Stimulated activated memory B cell treated with anti-CD40 and anti-IgM and Interleukin-4, amounts not matched to agents 10 μg/mL and 1 μg/mL and 100 μg/mL, for 72 hours (primary cell): Measurements from ENCODE around the gene ZSWIM4.
A peak's percentile ranks its signal among the peaks of the same experiment; 100 is the strongest.

Experiments
- ATAC-seq: fragments of 150-1000 bp; cut with Tn5 transposase; 2 replicates; pipeline ENCODE4 v1.10.0; 2021
- H3K27ac Mint-ChIP-seq: one replicate; pipeline ENCODE4 v1.8.0; 2022; ENCODE audit warnings: mild to moderate bottlenecking, mixed read lengths
- H3K27me3 Mint-ChIP-seq: one replicate; pipeline ENCODE4 v1.8.0; 2022; ENCODE audit warnings: mixed read lengths
- H3K36me3 Mint-ChIP-seq: one replicate; pipeline ENCODE4 v1.8.0; 2022; ENCODE audit warnings: mixed read lengths
- H3K4me1 Mint-ChIP-seq: one replicate; pipeline ENCODE4 v1.8.0; 2022; ENCODE audit warnings: mixed read lengths
- H3K4me3 Mint-ChIP-seq: one replicate; pipeline ENCODE4 v1.8.0; 2022; ENCODE audit warnings: mild to moderate bottlenecking, moderate library complexity, mixed read lengths
- H3K9me3 Mint-ChIP-seq: one replicate; pipeline ENCODE4 v1.8.0; 2022; ENCODE audit warnings: mixed read lengths

ZSWIM4 gene

DNA sequence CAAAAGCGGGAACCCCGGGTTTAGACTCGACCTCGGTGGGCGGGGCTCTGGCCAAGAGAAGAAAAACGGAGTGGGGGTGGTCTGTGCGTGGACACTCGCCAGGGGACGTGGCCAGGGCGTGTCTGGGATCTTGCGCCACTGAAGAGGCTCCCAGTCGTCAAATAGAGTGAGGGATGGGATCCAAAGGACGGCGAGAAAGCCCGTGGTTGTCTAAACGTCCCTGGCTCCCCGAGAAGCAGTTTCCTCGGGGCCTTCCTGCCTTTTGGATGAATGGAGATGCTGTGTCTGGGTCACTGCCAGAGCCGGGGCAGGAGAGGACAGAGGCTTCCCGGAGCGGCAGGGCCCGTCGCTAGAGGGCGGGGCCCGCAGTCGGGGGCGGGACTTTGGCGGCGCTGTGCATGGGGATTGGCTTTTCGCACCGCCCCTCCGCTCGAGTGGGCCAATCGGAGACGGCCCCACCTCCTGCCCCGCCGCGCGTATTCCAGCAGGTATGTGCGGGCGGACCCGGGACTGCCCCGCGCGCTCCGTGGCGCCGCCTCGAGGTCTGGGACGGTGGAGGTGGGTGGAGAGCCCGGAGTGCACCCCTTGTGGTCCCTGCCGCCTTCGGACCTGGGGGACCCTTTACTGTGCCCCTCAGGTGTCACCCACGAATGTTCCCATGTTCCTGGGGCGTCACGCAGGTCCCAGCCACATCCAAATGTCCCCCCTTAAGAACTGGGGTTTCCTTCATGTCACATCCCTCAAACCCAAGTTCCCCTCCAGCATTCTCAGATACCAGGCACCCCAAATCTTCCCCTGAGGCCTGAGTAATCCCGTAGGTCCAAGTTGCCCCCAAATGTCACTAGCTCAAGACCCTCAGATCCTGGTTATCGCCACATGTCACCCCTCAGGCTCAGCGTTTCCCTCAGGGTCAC, 38.3 kb downstream of the ZSWIM4 start:
- H3K4me1 Mint-ChIP-seq: peaks cover 56% of the 10 kb centered on the region
- peak overlapping the region; percentile 80 for H3K27ac Mint-ChIP-seq
- peak; percentile 94 for ATAC-seq
- H3K9me3 Mint-ChIP-seq: no peaks in the 10 kb centered on the region
- peak overlapping the region; percentile 93 for H3K4me3 Mint-ChIP-seq
- H3K27me3 Mint-ChIP-seq: no peaks in the 10 kb centered on the region
- H3K36me3 Mint-ChIP-seq: peaks cover 33% of the 10 kb centered on the region

DNA sequence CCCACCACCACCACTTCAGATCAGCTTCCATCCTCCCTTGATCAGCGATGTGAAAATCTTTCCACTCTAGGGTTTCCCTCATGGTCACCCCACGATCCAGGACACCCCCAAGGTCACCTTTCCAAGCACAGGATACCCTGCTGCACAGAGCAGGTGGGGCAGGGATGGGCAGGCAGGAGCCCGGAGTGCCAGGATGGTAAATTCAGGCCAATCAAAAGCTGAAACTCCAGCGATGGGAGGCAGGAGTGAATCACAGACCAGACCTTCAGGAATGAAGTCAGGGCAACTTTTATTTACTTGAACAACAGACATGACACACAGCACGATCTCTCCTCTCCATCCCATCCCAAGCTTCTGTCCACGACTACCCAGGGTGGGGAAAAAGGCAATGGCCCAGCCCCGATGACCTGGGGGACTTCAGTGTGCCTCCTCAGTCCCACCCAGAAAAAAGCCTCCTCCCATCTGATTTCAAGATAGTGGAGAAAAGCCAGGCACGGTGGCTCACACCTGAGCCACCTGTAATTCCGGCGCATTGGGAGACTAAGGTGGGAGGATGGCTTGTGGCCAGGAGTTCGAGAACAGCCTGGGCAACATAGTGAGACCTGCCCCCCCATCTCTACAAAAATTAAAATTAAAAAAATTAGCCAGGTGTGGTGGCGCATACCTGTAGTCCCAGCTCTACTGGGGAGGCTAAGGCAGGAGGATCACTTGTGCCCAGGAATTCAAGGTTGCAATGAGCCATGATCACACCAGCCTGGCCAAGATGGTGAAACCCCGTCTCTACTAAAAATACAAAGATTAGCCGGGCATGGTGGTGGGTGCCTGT, 39.2 kb downstream of the ZSWIM4 start:
- H3K36me3 Mint-ChIP-seq: peaks cover 27% of the 10 kb centered on the region
- H3K9me3 Mint-ChIP-seq: no peaks in the 10 kb centered on the region
- no peak for ATAC-seq
- H3K27me3 Mint-ChIP-seq: no peaks in the 10 kb centered on the region
- peak overlapping the region; percentile 93 for H3K4me3 Mint-ChIP-seq
- peaks cover 65% of the 10 kb centered on the region for H3K4me1 Mint-ChIP-seq
- peak overlapping the region; percentile 80 for H3K27ac Mint-ChIP-seq

DNA sequence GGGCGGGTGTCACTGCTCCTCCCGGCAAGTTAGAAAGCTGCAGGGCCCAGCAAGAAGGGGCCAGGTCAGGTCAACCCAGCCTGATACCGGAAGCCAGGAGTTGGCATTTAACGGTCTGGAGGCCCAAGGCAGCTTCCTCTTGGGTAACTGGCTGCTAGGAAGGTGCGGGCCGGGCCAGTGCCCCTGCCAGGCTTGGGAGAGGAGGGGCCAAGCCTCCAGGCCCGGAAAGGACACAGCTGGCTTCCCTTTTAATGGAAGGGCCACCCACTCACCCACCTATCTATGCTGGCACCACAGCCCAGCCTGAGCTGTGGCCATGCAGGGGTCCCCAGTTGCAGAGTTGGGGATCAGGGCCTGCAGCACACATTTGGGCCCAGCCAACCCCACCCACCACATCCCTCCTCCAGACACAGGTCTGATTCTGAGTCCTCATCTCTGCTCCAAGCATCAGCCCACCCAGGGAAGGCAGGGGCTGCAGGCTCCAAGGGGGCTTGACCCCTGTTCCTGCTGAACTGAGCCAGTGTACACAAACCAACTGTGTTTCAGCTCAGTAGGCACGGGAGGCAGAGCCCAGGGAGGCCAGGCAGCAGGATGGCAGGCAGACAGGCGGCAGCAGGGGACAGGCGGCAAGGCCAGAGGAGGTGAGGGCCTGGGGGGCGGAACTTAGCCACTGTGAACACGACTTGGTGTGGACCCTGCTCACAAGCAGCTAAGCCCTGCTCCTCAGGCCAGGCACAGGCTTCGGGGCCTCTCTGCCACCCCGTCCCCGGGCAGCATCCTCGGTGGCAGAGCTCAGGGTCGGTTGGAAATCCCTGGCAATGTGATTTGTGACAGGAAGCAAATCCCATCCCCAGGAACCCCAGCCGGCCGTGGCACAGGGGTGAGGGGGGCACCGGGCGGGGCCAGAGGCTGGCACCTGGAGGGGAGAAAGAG, 40.8 kb downstream of the ZSWIM4 start:
- peaks cover 79% of the 10 kb centered on the region for H3K4me1 Mint-ChIP-seq
- peak overlapping the region; percentile 74 for H3K4me3 Mint-ChIP-seq
- no peaks in the 10 kb centered on the region for H3K27me3 Mint-ChIP-seq
- no peaks in the 10 kb centered on the region for H3K9me3 Mint-ChIP-seq
- H3K36me3 Mint-ChIP-seq: peaks cover 28% of the 10 kb centered on the region
- peak overlapping the region; percentile 99 for H3K27ac Mint-ChIP-seq
- no peak for ATAC-seq

DNA sequence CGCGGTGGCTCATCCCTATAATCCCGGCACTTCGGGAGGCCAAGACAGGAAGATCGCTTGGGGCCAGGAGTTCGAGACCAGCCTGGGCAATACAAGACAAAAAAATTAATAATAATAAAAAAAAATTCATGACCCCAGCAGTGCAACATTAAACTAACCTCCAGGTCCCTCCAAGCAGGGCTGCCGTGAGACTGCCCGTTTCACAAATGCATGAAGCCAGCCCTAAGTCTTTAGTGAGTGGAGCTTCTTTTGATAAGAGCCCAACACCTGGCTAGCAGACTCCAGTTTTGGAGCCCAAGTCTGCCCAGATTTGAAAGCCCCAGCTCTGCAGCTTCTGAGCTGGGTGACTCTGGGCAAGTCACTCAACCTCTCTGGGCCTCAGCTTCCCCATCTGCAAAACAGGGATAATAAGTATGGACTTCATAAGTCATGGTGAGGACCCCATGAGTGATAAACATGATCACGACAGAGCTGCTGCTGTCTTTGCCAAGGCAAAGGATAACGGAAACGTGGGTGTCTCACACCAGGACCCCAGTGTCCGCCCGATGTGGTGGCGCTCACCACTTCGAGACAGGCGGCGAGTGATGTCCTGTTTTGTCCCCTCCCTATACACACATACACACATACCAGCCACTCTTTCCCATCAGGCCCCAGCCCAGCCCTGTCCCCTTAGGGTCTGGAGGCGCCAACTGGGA, 43.3 kb downstream of the ZSWIM4 start:
- H3K4me1 Mint-ChIP-seq: peaks cover 81% of the 10 kb centered on the region
- peaks cover 22% of the 10 kb centered on the region for H3K36me3 Mint-ChIP-seq

DNA sequence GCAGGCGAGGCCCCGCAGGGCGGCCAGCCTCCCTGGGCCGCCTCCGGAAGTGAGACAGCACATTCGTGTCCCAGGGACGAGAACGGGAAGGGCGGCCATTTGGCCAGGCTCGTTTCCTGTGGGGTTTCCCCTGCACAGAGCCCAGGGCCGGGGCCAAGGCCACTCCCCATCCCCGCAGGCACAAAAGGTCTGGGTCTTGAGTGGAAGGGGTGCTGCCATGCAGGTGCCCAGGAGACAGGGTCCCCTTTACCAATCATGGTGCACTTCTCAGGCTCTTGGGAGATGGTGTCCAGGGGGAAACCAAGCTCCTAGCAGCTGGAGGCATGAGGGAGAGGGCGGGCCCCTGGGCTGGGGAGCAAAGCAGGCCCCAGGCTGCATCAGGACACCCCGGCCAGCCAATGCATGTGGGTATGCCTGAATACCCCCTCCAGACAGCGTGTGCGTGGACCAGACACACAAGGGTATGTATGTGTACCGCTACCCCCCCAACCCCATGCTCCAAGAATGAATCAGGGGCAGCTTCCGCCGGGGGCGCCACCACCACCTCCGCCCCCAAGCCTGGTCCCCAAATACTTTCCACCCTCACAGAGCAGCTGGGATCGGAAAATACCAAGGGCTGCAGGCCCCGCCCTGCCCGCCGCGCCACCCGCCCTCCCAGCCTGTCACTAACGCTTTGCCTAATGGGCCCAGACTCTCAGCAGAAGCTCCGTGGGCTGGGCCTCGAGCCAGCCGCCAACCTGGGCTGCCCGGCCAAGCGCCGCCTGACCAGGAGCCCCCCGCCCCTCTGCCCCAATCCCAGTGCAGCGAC, 44.1 kb downstream of the ZSWIM4 start:
- Mint-ChIP-seq H3K27me3 (no peaks in the 10 kb centered on the region), H3K27ac (peak overlapping the region; percentile 99), H3K4me3 (peak overlapping the region; percentile 96), H3K36me3 (peaks cover 17% of the 10 kb centered on the region), H3K9me3 (no peaks in the 10 kb centered on the region), H3K4me1 (peaks cover 81% of the 10 kb centered on the region)
- peak; percentile 73 for ATAC-seq

More for the DNA sequence above, 43.3 kb downstream of the ZSWIM4 start:
- H3K27me3 Mint-ChIP-seq: no peaks in the 10 kb centered on the region
- H3K4me3 Mint-ChIP-seq: peak overlapping the region; percentile 96
- no peak for ATAC-seq
- peak overlapping the region; percentile 99 for H3K27ac Mint-ChIP-seq
- no peaks in the 10 kb centered on the region for H3K9me3 Mint-ChIP-seq

DNA sequence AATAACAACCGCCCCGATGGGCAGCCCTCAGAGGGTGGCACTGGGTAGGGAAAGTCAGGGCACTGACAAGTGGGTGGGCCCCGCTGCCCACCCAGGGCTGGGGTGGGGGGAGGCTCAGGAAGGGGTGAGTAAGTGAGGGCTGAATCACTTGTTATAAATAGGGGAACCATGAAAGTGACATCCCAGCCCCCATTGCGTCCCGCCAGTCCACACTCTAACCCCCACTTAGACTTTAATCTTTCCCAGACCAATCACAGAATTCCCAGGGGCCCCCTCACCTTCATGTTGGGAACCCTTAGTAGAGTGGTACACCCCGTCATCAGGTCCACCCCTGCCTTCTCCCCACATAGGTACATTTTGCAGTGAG, 44.7 kb downstream of the ZSWIM4 start:
- peak overlapping the region; percentile 96 for H3K4me3 Mint-ChIP-seq
- no peaks in the 10 kb centered on the region for H3K27me3 Mint-ChIP-seq
- H3K27ac Mint-ChIP-seq: peak overlapping the region; percentile 99
- peak; percentile 6 for ATAC-seq
- H3K4me1 Mint-ChIP-seq: peaks cover 81% of the 10 kb centered on the region
- peaks cover 13% of the 10 kb centered on the region for H3K36me3 Mint-ChIP-seq
- no peaks in the 10 kb centered on the region for H3K9me3 Mint-ChIP-seq

DNA sequence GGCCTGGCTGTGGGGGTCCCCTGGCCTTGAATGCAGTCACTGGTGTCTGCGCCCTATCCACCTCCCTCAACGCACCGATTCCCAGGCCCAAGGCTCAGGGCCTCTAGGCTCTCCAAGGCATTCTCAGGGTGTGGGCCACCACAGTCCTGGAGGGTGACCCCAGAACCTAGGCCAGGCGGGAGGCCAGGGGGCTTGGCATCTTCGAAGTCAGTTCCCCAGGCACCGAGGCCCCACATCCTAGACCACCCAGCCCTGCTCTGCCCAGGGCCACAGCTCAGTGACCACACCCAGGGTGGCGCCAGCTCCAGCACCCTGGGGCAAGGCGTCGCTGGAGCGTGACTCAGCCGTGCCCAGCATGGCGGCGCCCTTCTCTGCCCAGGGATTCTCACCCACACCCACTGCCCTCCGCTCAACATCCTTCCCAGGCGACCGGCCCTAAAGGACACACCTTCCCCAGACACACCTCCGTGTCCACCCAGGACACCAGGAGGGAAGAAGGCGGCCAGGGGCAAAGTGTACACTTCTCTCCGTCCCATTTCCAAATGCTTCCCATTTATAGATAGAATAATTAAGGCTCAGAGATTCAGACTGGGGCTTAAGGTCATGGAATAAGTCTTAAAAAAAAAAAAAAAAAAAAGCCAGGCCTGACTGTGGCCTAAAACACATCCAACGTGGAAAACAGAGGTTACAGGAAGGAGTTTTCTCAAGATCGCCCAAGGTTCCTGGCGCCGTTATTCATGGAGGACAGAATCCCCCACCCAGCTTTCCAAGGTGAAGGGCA, 45.3 kb downstream of the ZSWIM4 start:
- Mint-ChIP-seq H3K27me3 (no peaks in the 10 kb centered on the region), H3K36me3 (peaks cover 13% of the 10 kb centered on the region), H3K4me3 (peak overlapping the region; percentile 96), H3K27ac (peak overlapping the region; percentile 99), H3K9me3 (no peaks in the 10 kb centered on the region), H3K4me1 (peaks cover 85% of the 10 kb centered on the region)
- ATAC-seq: peak; percentile 3

DNA sequence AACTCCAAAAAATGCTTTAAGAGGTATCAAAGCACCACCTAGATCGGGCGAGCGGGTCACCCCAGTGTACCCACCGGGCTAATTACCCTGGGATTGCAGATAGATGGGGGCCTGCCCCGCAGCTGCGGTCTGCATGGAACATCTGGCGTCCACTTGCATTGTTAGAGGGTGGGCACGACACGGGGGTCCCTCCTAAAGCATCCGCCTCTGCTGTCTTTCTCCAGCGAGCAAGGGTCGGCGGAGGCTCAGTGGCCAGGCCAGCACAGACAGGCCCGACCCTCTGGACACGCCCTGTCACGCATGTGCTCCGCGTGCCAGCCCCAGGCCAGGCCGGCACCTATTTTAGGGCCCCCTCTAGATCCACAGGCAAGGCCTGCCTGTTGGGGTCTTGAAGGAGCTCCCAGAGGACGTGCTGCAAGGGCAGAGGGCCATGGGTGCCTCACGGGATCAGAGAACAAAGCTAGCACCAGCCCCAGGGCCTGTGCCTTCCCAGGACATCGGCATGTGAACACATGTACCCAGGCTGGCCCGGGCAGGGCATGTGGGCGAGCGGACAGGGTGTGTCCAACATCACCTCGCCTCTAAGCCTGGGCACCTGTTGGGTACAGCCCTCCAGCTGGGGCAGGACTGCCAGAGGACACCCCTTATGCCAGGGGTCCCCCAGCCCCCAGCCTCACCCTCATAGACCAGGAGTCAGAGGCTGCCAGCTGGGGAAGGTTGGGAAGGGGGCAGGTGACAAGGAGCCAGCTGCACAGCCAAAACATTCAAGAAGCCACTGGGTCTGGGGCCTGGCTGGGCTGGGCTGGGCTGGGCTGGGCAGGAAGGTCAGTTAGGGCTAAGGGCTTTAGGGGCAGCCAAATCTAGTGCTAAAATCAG, 46.1 kb downstream of the ZSWIM4 start:
- Mint-ChIP-seq H3K27ac (peak overlapping the region; percentile 99), H3K9me3 (no peaks in the 10 kb centered on the region), H3K27me3 (no peaks in the 10 kb centered on the region), H3K36me3 (peaks cover 13% of the 10 kb centered on the region), H3K4me1 (peaks cover 86% of the 10 kb centered on the region), H3K4me3 (peak overlapping the region; percentile 96)
- no peak for ATAC-seq

DNA sequence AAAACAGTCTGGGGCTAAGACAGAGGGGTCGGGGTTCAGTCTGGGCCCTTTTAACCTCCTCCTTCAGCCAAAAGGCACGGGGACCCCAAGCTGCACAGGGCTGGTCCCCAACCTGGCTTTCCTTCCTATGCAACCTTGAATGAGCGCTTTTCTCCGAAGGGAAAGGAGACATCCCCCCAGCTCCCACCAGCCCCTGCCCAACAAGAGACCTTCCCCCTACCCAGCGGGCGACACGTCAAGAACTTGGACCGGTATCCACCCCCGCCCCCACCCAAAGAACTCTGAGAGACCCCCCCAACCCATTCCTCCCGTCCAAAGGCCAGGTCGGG, 46.7 kb downstream of the ZSWIM4 start:
- Mint-ChIP-seq H3K4me1 (peaks cover 86% of the 10 kb centered on the region), H3K9me3 (no peaks in the 10 kb centered on the region), H3K36me3 (peaks cover 13% of the 10 kb centered on the region), H3K4me3 (peak overlapping the region; percentile 96), H3K27ac (peak overlapping the region; percentile 99), H3K27me3 (no peaks in the 10 kb centered on the region)
- no peak for ATAC-seq

DNA sequence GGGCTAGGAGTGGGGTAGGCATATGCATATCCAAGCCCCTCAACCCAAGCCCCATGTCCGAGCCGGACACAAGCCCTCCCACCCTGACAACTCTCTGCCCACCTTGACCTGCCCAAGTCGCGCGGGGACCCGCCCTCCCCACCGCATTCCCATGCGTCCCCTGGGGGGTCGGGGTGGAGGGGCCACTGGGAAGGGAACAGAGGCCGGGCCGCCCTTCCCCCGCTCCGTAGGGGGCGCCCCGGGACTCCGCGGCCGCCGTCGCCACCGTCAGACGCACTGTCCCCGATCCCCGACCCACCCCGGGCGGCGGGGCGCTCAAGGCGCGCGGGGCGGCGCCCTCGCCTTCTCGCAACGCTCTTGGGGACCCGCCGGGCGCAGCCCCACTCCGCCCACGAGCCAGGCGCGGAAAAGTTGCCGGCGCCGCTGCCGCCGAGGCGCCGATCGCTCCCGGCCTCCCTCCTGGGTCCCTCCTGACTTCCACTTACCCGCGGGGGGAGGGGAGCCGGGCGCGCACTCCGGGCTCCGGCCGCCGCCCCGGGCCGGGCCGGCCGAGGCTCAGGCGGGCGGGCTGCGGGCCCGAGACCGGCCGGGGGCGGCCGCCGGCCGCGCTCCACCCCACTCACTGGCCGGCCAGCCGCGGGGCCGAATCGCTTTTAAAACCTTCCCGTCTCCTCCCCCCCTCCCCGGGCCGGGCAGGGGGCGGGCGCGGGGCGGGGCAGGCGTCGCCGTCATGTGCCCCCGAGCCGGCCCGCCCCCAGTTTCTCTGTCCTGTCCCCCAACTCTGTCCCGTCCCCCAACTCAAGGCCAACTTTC, 47.3 kb downstream of the ZSWIM4 start:
- H3K27ac Mint-ChIP-seq: peak overlapping the region; percentile 99
- H3K4me1 Mint-ChIP-seq: peaks cover 83% of the 10 kb centered on the region
- H3K27me3 Mint-ChIP-seq: no peaks in the 10 kb centered on the region
- peak overlapping the region; percentile 96 for H3K4me3 Mint-ChIP-seq
- H3K36me3 Mint-ChIP-seq: peaks cover 13% of the 10 kb centered on the region
- no peaks in the 10 kb centered on the region for H3K9me3 Mint-ChIP-seq
- ATAC-seq: peak; percentile 35

DNA sequence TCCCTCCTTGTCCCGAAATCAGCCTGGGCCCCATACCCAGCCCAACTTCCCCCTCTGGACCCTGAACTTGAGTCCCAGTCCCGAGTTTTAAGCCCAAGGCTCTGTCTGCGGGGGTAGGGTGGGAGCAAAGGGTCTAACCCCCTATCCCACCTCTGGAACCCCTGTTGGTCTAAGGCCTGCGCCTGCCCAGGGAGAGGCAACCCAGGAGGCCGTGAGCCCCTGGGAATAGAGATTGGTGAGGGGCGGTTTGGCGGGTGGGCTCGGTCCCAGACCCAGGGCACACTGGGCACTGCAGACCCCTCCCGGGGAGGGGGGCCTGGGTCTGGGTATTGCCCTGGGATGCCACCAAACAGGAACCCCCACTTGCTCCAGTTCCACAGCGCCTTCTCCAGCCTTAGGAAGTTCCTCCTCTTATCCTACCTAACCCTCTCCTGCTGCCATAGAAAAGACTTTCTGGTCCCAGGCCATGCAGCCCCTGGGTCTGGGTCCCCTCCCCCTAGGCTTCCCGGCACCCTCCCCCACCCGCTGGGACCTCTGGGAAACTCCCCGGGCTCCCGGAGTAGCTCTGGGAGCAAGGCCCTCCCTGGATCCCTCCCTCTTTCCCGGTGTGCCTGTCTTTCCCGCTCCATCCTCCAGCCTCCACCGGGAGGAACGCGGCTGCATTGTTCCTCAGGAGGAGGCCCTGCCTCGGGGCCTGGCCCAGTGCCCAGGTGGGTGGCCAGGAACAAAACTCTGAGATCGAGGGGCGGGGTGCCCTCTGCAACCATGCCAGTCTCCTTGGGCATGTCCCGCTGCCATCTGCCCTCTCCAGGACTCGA, 48.1 kb downstream of the ZSWIM4 start:
- peak overlapping the region; percentile 96 for H3K4me3 Mint-ChIP-seq
- no peaks in the 10 kb centered on the region for H3K27me3 Mint-ChIP-seq
- H3K9me3 Mint-ChIP-seq: no peaks in the 10 kb centered on the region
- peak overlapping the region; percentile 99 for H3K27ac Mint-ChIP-seq
- peaks cover 13% of the 10 kb centered on the region for H3K36me3 Mint-ChIP-seq
- peaks cover 79% of the 10 kb centered on the region for H3K4me1 Mint-ChIP-seq
- no peak for ATAC-seq
